NCI-H2227 treated with DMSO at 0.1 percent for 48 hours (cell line): Measurements from ENCODE around the gene TBXA2R.
"Not testable (repeated sequence)": the region's sequence is repeated elsewhere in the genome, so short reads cannot be mapped to it uniquely, and the experiment has no call there.

Experiments
- DNase-seq: peaks from one replicate; lab custom pipeline; 2025; lab: John Stamatoyannopoulos, UW

Gene TBXA2R

DNA sequence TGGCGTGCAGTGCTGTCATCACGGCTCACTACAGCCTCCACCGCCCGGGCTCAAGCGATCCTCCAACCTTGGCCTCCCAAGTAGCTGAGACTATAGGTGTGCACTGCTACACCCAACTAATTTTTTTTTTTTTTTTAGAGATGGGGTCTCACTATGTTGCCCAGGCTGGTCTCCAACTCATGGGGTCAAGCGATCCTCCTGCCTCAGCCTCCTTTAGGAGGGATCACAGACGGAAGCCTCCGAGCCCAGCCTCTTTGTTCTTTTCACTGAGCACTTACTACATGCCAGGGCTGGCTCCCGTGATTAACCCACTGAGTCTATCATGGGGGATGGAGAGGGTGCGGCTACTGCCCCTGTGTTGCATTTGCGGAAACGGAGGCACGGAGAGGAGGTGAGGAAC is 32.8 kb upstream of the TBXA2R start:
- DNase-seq = no peak

- no peak for DNase-seq
Measured at GRCh38 chr19:3638208-3639193, 31.8 kb upstream of the TBXA2R start.

DNA sequence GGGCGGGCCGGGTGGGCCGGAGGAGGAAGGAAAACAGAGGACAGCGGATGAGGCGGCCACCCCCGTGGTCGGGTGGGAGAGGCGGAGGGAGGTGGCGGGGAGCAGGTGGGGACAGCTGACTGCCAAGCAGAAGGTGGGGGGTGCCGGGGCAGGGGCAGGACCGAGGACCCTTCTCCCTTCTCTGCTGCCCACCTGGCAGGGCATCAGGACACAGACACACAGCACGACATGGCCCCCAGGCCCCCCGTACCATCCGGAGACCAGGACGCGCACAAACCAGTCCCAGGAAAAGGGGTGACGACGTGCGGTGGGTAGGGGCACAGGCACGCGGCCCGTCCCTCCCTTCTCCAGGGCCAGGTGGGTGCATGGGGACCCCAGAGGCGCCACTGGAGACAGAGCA is 30.9 kb upstream of the TBXA2R start:
- no peak for DNase-seq

DNA sequence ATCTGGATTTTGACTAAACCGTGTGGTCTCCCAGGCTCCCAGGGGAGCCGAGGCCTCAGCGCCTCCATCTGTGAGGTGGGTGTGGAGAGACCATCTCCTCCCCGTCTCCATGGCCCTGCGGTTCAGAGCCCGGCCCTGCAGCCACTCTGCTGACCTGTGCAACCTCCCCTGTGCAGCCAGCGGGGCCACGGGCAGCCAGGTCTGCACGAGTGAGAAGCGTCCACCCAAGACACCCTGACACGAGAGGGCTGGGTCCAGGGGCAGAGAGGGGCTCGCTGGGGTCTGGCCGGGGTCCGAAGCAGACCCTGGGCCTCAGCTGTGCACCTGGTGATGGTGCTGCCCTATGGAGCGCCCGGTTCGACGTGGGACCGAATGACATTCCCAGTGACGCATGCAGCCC is 30.3 kb upstream of the TBXA2R start:
- DNase-seq = no peak

DNA sequence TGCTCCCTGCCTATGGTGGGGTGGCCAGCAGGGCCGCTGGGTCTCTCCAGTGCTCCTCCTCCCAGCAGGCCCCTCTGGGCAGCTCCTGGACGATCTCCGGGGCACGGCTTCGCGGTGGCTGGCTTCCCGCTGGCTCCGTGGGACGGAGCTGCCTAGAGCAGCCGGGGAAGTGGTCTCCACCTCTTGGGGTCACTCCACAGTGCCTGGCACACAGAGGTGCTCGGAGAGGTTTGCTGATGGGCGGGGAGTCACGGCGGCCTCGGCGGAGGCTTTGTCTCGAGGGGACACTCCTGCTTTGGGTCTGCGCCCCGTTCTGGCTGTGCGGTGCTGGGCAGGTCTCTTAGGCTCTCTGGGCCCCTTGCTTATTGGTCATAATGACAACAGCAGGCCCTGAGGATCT is 29.8 kb upstream of the TBXA2R start:
- no peak for DNase-seq

- no peak for DNase-seq
Measured at GRCh38 chr19:3634496-3635045, 27.9 kb upstream of the TBXA2R start.

- no peak for DNase-seq
Measured at GRCh38 chr19:3633559-3633988, 26.9 kb upstream of the TBXA2R start.

- DNase-seq = no peak
Measured at GRCh38 chr19:3632739-3633558, 26.3 kb upstream of the TBXA2R start.

GRCh38 chr19:3632098-3632497 is 25.4 kb upstream of the TBXA2R start:
- no peak for DNase-seq

DNA sequence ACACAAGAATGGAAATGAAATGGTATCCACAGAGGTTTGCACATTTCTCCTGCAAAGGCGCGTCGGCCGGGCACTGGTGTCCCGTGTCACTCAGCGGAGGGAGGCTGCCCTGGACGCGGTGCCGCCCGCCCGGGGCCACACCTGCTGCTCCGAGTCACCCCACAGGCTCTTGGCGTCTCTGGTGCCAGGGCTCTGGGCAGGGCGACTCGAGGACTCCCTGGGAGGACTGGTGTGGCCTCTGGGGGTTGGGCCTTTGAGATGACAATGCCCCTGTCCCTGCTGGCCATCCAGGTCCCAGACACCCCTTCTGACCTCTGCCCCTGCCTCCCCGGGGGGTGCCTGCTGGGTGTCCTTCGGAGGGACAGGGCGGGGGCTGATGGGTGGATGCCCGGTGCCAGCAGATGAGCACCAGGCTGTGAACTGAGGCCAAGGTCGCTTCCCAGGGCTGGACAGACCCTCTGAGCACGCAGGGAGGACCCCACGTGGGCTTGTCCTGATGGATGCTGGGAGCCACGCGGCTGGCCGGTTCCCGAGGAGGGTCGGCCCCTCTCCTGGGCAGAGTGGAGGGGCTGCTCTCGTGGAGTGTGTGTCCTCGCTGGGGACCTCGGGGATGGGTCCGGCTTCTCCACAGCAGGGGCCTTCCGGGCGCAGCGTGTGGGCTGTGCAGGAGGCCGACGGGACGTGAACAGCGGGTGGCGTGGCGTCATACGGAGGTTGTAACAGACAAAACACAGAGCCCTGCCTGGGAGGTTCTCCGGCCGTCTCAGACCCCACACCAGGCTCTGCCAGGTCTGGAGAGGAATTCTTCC is 24.6 kb upstream of the TBXA2R start:
- no peak for DNase-seq

DNA sequence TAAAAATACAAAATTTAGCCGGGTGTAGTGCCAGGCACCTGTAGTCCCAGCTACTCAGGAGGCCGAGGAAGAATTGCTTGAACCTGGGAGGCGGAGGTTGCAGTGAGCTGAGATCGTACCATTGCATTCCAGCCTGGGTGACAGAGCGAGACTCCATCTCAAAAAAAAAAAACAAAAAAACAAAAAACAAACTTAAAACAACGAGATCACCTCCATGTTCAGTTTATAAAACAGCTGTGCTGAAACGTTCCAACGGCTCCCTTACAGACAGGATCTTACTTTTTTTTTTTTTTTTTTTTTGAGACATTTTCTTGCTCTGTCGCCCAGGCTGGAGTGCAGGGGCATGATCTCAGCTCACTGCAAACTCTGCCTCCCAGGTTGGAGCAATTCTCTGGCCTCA is 22.1 kb upstream of the TBXA2R start:
- DNase-seq = not testable (repeated sequence)

- DNase-seq = no peak
Measured at GRCh38 chr19:3627351-3627723, 20.7 kb upstream of the TBXA2R start.

- DNase-seq = peak; percentile 93
Measured at GRCh38 chr19:3626473-3627350, 20.0 kb upstream of the TBXA2R start, which contains the start of gene CACTIN. Gene CACTIN (minus strand): TSS chr19:3626790. CDS start chr19:3626762, 28 bp downstream.

GRCh38 chr19:3625996-3626472 is 19.4 kb upstream of the TBXA2R start:
- no peak for DNase-seq

DNA sequence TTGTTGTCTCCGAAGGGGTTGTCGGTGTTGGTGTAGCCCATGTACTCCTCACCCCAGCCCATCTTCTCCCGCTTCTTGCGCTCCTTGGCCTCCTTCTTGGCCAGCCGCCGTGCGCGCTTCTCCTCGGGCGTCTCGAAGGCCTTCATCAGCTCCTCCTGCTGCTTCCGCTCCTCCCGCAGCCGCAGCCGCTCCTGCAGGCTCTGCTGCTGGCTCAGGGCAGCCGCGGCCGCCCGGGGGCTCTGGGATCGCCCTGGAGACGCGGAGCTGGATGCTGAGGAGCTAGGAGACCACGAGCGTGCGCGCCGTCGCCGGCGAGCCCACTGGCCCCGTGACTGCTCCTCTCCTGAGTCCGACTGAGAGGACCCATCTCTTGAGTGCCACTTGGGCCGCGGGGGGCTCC is 17.0 kb upstream of the TBXA2R start:
- DNase-seq = no peak

GRCh38 chr19:3622224-3622623 is 15.5 kb upstream of the TBXA2R start:
- DNase-seq = no peak

GRCh38 chr19:3621689-3622088 is 15.0 kb upstream of the TBXA2R start:
- no peak for DNase-seq

DNA sequence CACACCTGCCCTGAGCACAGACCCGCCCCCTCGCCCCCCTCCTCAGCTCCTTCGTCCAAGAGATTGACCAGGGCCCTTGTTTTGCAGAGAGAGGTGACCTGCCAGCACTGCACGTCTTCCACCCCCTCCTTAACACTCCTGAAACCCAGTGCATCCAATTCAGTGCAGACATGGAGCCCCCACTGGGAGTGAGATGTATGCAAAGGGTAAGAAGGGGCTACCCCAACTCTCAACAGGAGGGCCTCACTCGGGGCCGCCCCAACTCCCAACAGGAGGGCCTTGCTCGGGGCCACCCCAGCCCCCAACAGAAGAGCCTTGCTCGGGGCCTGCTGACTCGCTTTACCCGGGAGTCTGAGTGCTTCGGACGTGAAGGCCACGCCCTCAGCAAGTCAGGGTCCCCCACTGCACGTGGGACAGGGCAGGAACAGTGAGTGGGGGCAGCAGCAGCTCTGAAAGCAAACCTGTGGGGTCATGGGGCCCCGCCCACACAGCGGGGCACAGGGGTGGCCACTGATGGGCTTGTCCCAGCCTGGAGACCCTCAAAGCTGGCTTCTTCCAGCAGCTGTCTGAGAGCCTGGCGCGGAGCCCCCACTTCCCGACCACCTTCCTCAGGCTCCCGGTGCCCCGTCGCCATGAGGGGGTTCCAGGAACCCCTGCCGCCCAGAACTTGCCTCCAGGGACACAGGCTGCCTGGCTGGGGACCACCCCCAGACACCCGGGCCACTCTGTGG is 14.3 kb upstream of the TBXA2R start:
- DNase-seq = no peak

DNA sequence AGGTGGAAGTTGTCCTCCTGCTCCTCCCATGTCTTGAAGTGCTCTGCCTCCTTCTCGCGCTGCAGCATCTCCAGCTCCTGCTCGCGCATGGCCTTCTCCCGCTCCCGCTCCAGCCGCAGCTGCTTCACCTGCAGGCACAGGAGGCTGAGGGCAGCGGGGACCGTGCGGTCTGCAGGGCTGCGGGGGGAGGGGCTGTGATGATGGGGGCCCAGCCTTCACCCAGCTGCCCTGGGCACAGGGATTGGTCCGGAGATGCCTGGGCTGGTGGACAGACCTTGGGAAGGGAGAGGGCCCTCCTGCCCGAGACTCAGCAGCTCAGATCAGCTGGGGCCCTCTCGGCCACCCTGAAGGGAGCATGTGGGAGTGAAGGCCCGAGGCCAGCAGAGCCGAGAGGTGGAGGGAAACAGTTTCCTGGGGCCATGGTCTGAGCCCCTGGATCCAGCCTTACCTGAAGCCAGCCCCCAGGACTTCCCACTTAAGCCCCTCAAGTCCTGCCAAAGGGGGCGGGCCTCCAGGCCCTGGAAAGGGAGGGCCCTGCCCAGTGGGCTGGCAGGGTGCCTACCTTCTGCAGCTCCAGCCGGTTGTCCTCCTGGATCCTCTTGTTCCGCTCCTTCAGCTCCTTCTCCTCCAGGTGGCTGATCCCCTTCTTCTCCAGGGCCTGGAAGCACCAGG is 13.6 kb upstream of the TBXA2R start:
- no peak for DNase-seq
